Panc1 (cell line): ENCODE data around the gene SCARF2.

Source experiments
- CTCF ChIP-seq: fragments of 450-650 bp; IDR thresholded peaks from 2 replicates; pipeline ENCODE4 v1.5.1; 2017; ENCODE audit warnings: mild to moderate bottlenecking
- POLR2AphosphoS5 ChIP-seq: IDR thresholded peaks from 2 replicates; pipeline ENCODE4 v1.6.1; 2012; ENCODE audit warnings: mild to moderate bottlenecking, low read depth, low read length, moderate library complexity
- REST ChIP-seq, 2 experiments: IDR thresholded peaks; 2 replicates each; pipeline ENCODE4 v1.6.1; 2011 to 2012; ENCODE audit warnings: low read depth in 2 of 2, control low read depth in 1 of 2, low read length in 1 of 2, mild to moderate bottlenecking in 1 of 2, moderate library complexity in 1 of 2; ENCODE audit not compliant: insufficient read depth in 1 of 2
- TCF7L2 ChIP-seq: IDR thresholded peaks from 2 replicates; pipeline ENCODE4 v1.6.1; 2011; ENCODE audit warnings: mild to moderate bottlenecking, low read depth, low read length, inconsistent platforms

- TF ChIP-seq CTCF = no peak
- TF ChIP-seq REST (IDR thresholded peaks at IDR 0.05; ENCODE audit: insufficient read depth in 1 of 2, low read depth in 2 of 2, low read length in 1 of 2) = no peak
- TF ChIP-seq POLR2AphosphoS5 = no peak
- no peak for TF ChIP-seq TCF7L2
Observed at GRCh38 chr22:20380486-20380885, 57.1 kb downstream of the SCARF2 start.
